ENCODE data around the gene FADS2. TPM values are rescaled to one million over a fixed set of nuclear protein-coding genes. Genes with fewer than 3 reads are reported as not detected.

FADS2 gene
- total RNA-seq, 1 experiment from 2014 or later = 423 TPM

DNA sequence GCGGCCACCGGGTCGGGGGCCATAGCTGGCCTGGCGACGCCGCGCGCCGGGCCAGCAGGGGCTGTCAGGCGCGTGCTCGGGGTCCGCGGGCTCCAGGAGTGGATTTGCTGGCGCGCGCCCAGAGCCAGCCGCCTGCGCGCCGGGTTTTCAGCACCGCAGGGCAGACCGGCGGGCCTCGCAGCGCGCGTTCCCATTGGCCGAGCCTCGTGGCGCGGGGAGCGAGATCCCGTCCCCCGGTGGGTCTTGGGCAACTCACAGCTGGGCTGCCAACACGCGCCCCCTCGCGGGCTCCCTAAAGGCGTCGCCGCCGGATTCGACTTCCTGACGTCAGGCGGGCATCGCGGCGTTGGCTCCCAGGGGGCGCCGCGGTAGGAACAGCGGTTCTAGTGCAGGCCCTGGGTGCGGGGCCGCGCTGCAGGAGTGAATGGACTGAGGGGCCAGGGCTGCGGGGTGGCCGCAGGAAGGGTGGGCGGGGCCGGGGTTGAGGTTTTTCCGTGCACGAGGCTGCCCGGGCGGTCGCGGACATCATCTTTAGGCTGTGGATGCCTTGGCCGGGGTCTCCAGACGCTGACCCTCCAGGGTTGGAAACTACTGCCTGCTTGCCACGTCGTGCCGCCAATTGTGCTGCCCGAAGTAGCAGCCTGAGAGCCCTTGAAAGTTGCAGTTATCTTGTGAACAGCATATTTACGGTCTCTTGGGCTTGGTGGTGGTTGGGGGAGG is 11.2 kb upstream of the FADS2 start, which contains the start of gene FADS1 (continued):
- TF ChIP-seq, protein P1, sequence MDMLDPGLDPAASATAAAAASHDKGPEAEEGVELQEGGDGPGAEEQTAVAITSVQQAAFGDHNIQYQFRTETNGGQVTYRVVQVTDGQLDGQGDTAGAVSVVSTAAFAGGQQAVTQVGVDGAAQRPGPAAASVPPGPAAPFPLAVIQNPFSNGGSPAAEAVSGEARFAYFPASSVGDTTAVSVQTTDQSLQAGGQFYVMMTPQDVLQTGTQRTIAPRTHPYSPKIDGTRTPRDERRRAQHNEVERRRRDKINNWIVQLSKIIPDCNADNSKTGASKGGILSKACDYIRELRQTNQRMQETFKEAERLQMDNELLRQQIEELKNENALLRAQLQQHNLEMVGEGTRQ (CRISPR knock-in tag; IDR thresholded peaks at IDR 0.05) = no peak
- no peak for TF ChIP-seq OVOL2 (CRISPR knock-in tag; IDR thresholded peaks at IDR 0.05; ENCODE audit: borderline replicate concordance)
- peak; percentile 90; the same call in 1 of the 2 replicates for TF ChIP-seq TP53 (CRISPR knock-in tag; IDR thresholded peaks at IDR 0.05)
- TF ChIP-seq ZNF121 (CRISPR knock-in tag; IDR thresholded peaks at IDR 0.05) = 0 out of 2 replicates have a peak, but pooled peaks have one; percentile 70
- TF ChIP-seq MYBL2 (CRISPR knock-in tag; IDR thresholded peaks at IDR 0.05) = peak; percentile 46; the same call in 1 of the 2 replicates
- TF ChIP-seq, protein P2, sequence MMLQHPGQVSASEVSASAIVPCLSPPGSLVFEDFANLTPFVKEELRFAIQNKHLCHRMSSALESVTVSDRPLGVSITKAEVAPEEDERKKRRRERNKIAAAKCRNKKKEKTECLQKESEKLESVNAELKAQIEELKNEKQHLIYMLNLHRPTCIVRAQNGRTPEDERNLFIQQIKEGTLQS (CRISPR knock-in tag; conservative IDR thresholded peaks at IDR 0.05) = 0 out of 2 replicates have a peak, but pooled peaks have one; percentile 39

DNA sequence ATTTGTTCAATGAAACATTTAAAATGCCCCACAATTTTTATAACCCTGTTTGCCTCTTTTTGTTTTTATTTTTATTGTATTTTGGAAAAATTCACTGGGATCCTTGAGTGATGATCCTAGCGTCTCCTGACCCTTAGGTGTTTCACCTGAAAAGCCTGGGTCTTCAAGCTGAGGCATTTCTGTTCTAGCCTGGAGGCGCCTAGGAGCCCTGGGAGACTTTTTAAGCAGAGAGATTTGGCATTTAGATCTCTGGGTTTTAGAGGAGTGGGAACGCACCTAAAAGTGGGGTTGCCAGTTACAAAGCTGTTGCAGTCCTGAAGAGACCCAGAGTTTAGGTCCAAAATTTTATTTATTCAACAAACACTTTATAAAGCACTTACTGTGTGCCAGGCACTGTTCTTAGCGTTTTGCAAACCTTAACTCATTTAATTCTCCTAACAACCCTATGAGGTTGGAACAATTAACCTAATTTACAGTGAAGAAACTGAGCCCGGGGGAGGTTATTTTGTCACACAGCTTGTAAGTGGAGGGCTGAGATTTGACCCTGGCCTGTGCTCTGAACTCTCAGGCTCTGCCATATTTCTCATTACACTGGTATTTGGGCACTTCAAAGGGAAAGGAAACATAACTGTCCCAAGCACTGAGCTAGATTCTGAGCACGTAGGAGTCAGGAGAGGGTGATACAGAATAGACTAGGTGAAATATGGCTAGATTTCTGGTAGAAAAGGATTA is 10.5 kb upstream of the FADS2 start:
- CTCF ChIA-PET = interaction anchor here (0.6 to 5.8 kb wide), 9 partner anchors 12 to 291 kb away, joined by 3 to 64 read pairs (median 10); no protein-coding TSS in a partner anchor
- TF ChIP-seq, protein P3, sequence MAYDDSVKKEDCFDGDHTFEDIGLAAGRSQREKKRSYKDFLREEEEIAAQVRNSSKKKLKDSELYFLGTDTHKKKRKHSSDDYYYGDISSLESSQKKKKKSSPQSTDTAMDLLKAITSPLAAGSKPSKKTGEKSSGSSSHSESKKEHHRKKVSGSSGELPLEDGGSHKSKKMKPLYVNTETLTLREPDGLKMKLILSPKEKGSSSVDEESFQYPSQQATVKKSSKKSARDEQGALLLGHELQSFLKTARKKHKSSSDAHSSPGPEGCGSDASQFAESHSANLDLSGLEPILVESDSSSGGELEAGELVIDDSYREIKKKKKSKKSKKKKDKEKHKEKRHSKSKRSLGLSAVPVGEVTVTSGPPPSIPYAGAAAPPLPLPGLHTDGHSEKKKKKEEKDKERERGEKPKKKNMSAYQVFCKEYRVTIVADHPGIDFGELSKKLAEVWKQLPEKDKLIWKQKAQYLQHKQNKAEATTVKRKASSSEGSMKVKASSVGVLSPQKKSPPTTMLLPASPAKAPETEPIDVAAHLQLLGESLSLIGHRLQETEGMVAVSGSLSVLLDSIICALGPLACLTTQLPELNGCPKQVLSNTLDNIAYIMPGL (CRISPR knock-in tag; IDR thresholded peaks at IDR 0.05) = no peak
- TF ChIP-seq, protein P4, sequence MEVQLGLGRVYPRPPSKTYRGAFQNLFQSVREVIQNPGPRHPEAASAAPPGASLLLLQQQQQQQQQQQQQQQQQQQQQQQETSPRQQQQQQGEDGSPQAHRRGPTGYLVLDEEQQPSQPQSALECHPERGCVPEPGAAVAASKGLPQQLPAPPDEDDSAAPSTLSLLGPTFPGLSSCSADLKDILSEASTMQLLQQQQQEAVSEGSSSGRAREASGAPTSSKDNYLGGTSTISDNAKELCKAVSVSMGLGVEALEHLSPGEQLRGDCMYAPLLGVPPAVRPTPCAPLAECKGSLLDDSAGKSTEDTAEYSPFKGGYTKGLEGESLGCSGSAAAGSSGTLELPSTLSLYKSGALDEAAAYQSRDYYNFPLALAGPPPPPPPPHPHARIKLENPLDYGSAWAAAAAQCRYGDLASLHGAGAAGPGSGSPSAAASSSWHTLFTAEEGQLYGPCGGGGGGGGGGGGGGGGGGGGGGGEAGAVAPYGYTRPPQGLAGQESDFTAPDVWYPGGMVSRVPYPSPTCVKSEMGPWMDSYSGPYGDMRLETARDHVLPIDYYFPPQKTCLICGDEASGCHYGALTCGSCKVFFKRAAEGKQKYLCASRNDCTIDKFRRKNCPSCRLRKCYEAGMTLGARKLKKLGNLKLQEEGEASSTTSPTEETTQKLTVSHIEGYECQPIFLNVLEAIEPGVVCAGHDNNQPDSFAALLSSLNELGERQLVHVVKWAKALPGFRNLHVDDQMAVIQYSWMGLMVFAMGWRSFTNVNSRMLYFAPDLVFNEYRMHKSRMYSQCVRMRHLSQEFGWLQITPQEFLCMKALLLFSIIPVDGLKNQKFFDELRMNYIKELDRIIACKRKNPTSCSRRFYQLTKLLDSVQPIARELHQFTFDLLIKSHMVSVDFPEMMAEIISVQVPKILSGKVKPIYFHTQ (CRISPR knock-in tag; IDR thresholded peaks at IDR 0.05) = no peak
- TF ChIP-seq, protein P5, sequence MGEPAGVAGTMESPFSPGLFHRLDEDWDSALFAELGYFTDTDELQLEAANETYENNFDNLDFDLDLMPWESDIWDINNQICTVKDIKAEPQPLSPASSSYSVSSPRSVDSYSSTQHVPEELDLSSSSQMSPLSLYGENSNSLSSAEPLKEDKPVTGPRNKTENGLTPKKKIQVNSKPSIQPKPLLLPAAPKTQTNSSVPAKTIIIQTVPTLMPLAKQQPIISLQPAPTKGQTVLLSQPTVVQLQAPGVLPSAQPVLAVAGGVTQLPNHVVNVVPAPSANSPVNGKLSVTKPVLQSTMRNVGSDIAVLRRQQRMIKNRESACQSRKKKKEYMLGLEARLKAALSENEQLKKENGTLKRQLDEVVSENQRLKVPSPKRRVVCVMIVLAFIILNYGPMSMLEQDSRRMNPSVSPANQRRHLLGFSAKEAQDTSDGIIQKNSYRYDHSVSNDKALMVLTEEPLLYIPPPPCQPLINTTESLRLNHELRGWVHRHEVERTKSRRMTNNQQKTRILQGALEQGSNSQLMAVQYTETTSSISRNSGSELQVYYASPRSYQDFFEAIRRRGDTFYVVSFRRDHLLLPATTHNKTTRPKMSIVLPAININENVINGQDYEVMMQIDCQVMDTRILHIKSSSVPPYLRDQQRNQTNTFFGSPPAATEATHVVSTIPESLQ (CRISPR knock-in tag; IDR thresholded peaks at IDR 0.05) = no peak
- TF ChIP-seq, protein P6, sequence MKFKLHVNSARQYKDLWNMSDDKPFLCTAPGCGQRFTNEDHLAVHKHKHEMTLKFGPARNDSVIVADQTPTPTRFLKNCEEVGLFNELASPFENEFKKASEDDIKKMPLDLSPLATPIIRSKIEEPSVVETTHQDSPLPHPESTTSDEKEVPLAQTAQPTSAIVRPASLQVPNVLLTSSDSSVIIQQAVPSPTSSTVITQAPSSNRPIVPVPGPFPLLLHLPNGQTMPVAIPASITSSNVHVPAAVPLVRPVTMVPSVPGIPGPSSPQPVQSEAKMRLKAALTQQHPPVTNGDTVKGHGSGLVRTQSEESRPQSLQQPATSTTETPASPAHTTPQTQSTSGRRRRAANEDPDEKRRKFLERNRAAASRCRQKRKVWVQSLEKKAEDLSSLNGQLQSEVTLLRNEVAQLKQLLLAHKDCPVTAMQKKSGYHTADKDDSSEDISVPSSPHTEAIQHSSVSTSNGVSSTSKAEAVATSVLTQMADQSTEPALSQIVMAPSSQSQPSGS (CRISPR knock-in tag; IDR thresholded peaks at IDR 0.05; ENCODE audit: borderline replicate concordance, low read depth) = no peak
- TF ChIP-seq, protein P7, sequence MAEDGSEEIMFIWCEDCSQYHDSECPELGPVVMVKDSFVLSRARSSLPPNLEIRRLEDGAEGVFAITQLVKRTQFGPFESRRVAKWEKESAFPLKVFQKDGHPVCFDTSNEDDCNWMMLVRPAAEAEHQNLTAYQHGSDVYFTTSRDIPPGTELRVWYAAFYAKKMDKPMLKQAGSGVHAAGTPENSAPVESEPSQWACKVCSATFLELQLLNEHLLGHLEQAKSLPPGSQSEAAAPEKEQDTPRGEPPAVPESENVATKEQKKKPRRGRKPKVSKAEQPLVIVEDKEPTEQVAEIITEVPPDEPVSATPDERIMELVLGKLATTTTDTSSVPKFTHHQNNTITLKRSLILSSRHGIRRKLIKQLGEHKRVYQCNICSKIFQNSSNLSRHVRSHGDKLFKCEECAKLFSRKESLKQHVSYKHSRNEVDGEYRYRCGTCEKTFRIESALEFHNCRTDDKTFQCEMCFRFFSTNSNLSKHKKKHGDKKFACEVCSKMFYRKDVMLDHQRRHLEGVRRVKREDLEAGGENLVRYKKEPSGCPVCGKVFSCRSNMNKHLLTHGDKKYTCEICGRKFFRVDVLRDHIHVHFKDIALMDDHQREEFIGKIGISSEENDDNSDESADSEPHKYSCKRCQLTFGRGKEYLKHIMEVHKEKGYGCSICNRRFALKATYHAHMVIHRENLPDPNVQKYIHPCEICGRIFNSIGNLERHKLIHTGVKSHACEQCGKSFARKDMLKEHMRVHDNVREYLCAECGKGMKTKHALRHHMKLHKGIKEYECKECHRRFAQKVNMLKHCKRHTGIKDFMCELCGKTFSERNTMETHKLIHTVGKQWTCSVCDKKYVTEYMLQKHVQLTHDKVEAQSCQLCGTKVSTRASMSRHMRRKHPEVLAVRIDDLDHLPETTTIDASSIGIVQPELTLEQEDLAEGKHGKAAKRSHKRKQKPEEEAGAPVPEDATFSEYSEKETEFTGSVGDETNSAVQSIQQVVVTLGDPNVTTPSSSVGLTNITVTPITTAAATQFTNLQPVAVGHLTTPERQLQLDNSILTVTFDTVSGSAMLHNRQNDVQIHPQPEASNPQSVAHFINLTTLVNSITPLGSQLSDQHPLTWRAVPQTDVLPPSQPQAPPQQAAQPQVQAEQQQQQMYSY (CRISPR knock-in tag; IDR thresholded peaks at IDR 0.05) = no peak
- TF ChIP-seq ZBTB21 (CRISPR knock-in tag; IDR thresholded peaks at IDR 0.05; ENCODE audit: borderline replicate concordance) = no peak
- TF ChIP-seq, protein P8, sequence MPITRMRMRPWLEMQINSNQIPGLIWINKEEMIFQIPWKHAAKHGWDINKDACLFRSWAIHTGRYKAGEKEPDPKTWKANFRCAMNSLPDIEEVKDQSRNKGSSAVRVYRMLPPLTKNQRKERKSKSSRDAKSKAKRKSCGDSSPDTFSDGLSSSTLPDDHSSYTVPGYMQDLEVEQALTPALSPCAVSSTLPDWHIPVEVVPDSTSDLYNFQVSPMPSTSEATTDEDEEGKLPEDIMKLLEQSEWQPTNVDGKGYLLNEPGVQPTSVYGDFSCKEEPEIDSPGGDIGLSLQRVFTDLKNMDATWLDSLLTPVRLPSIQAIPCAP (CRISPR knock-in tag; IDR thresholded peaks at IDR 0.05) = no peak
- TF ChIP-seq, protein P2 (CRISPR knock-in tag; conservative IDR thresholded peaks at IDR 0.05) = no peak
- TF ChIP-seq, protein P9, sequence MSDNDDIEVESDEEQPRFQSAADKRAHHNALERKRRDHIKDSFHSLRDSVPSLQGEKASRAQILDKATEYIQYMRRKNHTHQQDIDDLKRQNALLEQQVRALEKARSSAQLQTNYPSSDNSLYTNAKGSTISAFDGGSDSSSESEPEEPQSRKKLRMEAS (CRISPR knock-in tag; IDR thresholded peaks at IDR 0.05) = no peak
- H3K9me3 Mint-ChIP-seq = peaks cover 4% of the 10 kb centered on the region; the same call in 1 of the 2 replicates
- H3K4me3 Mint-ChIP-seq = peak overlapping the region; percentile 94
- H3K36me3 Mint-ChIP-seq = peaks cover 19% of the 10 kb centered on the region
- DNase-seq (ENCODE audit: low spot score) = no peak
- peak overlapping the region; percentile 84 for H3K27ac Mint-ChIP-seq
- no peak for ATAC-seq
- H3K4me1 Mint-ChIP-seq = peaks cover 23% of the 10 kb centered on the region
- no peaks in the 10 kb centered on the region; the same call in 1 of the 2 replicates for H3K27me3 Mint-ChIP-seq (ENCODE audit: low read depth)
- POLR2A ChIA-PET = interaction anchor here (0.8 to 3.2 kb wide), 6 partner anchors 12 to 300 kb away, joined by 3 to 66 read pairs (median 4); partner anchors contain the start of gene FADS2

Data from WTC11 (cell line).